ENCODE results near the gene TNS1. TPM values are rescaled to one million over a fixed set of nuclear protein-coding genes. Genes with fewer than 3 reads are reported as not detected.

Gene TNS1
- total RNA-seq, 1 experiment from 2014 or later: 6.2 TPM

GRCh38 chr2:217900010-217900779 lies 102.6 kb downstream of the TNS1 start (continued):
- TF ChIP-seq REST (IDR thresholded peaks at IDR 0.05; ENCODE audit: low read depth) (no peak), YY1 (IDR thresholded peaks at IDR 0.05; ENCODE audit: extremely low read depth, insufficient replicate concordance, low read depth, low read length) (no peak), EGR1 (IDR thresholded peaks at IDR 0.05; ENCODE audit: low read depth) (no peak), EZH2 (IDR thresholded peaks at IDR 0.05) (no peak), SRF (IDR thresholded peaks at IDR 0.05; ENCODE audit: low read depth) (no peak), CEBPB (IDR thresholded peaks at IDR 0.05; ENCODE audit: low read depth) (no peak), ZBTB33 (IDR thresholded peaks at IDR 0.05; ENCODE audit: extremely low read depth, insufficient replicate concordance, low read length) (no peak), JUND (IDR thresholded peaks at IDR 0.05) (no peak), EZH2phosphoT487 (IDR thresholded peaks at IDR 0.05; ENCODE audit: borderline replicate concordance) (no peak)

Data from HCT116 (cell line).